Fibroblast of pulmonary artery (primary cell): Measurements from ENCODE around the gene DAO.

Source experiments
- DNase-seq: peaks from one replicate; pipeline ENCODE4 v3.0.0-alpha.2; 2010; ENCODE audit warnings: low read depth
- H3K4me3 ChIP-seq: replicated peaks from 2 replicates; pipeline ENCODE4 v1.5.1; 2011; ENCODE audit warnings: low read depth, mild to moderate bottlenecking, control low read depth, low read length, moderate library complexity
- TF ChIP-seq, protein P1 (sequence below): IDR thresholded peaks from 2 replicates; pipeline ENCODE4 v1.5.1; 2011; ENCODE audit warnings: mild to moderate bottlenecking, control low read depth, low read length, inconsistent platforms; ENCODE audit errors: missing control alignments

Gene DAO

DNA sequence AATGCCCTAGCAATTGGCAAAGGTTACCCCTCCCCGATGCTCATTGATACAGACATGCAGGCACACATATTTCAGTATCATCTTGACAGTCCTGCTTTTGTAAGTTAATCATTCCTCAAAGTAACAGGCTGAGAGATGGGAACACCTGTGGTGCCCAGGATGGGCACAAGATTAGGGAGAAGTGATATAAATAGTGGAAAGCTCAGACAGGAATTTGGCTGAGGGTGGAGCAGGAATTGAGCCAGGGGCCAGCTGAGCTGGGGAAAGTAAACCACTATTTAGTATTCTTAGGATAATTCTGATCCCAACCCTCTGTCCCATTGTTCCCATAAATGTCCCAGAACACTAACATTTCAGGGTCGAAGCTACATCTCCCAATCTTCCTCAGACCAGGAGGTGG, 38.3 kb downstream of the DAO start:
- H3K4me3 ChIP-seq: no peak overlapping the region
- TF ChIP-seq, protein P1, sequence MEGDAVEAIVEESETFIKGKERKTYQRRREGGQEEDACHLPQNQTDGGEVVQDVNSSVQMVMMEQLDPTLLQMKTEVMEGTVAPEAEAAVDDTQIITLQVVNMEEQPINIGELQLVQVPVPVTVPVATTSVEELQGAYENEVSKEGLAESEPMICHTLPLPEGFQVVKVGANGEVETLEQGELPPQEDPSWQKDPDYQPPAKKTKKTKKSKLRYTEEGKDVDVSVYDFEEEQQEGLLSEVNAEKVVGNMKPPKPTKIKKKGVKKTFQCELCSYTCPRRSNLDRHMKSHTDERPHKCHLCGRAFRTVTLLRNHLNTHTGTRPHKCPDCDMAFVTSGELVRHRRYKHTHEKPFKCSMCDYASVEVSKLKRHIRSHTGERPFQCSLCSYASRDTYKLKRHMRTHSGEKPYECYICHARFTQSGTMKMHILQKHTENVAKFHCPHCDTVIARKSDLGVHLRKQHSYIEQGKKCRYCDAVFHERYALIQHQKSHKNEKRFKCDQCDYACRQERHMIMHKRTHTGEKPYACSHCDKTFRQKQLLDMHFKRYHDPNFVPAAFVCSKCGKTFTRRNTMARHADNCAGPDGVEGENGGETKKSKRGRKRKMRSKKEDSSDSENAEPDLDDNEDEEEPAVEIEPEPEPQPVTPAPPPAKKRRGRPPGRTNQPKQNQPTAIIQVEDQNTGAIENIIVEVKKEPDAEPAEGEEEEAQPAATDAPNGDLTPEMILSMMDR: no peak
- DNase-seq: no peak

DNA sequence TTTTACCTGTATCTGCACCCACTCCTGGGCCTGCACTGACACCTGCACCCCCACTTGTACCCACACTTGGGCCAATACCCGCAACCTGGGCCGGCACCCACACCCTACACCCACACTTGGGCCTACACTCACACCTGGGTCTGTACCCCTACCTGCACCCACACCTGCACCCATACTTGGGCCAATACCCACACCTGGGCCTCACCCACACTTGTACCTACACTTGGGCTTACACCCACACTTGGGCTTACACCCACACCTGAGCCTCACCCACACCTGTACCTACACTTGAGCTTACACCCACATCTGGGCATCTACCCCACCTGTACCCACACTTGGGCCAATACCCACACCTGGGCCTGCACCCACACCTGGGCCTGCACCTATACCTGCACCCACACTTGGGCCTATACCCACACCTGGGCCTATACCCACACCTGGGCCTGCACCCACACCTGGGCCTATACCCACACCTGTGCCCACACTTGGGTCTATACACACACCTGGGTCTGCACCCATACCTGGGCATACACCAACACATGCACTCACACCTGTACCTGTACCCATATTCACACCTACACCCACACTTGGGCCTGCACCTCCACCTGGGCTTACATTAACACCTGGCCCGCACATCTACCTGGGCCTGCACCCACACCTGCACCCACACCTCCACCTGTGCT, 39.2 kb downstream of the DAO start:
- TF ChIP-seq, protein P1: no peak
- no peak for DNase-seq
- H3K4me3 ChIP-seq: no peak overlapping the region

DNA sequence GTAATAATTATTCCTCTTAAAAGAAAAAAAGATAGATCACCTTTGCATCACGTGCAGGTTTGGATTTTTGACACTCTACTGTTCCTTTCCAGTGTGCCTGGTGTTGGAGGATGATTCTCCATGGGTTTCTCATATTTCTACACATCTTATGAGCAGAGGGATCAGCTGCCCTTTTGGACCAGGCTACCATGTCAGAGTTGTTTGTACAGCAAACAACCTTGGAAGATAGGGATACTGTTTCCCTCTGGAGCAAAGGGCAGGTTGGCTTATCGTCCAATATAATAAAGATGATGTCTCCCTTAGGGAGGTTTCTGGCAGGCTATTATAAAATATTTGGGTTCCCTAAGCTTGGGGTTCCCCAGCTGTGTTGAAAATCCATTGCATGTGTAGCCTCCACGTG, 42.1 kb downstream of the DAO start:
- DNase-seq: no peak
- TF ChIP-seq, protein P1: no peak
- no peak overlapping the region for H3K4me3 ChIP-seq

DNA sequence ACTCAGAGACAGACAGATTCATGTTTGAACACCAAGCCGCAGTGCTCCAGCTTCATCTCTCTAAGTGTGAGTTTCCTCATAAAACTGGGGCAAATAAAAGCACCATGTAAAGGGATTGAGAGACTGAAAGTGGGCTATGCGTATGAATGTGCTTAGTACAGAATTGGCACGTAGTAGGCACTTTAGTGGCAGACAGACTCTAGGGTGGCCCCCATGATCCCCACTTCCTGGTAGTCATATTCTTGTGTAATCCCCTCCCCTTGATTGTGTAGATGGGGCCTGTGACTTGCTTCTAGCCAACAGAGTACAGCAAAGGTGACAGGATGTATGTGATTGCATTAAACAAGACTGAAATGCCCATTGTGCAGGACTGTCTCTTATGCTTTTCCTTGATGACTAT, 43.0 kb downstream of the DAO start:
- no peak for DNase-seq
- H3K4me3 ChIP-seq: no peak overlapping the region
- TF ChIP-seq, protein P1: no peak

DNA sequence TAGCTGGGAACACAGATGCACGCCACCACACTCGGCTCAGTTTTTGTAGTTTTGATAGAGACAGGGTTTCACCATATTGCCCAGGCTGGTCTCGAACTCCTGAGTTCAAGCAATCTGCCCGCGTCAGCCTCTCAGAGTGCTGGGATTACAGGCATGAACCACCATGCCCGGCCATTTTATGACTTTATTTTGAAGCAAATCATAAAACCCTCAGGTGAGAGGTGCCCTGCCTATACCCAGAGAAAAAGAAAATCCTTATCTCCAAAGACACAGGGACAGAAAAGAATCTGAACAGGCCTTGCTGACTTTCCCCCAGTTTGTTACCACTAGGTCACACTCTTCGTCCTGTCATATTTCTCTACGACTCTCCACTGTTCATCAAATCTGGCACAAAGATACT, 48.8 kb downstream of the DAO start:
- H3K4me3 ChIP-seq: no peak overlapping the region
- DNase-seq: no peak
- TF ChIP-seq, protein P1: no peak

DNA sequence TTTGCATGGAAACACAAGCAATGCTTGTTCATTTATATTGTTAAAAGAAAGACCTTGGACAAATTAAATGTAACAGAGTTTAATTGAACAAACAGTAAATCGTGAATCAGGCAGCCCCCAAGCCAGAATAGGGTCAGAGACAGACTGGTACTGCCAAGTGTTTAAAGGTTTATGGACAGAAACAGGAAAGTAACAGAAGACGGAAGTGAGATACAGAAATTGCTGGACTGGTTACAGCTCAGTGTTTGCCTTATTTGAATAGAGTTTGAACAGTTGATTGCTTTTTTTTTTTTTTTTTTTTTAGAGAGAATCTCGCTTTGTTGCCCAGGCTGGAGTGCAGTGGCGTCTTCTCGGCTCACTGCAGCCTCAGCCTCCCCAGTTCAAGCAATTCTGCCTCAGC, 50.3 kb downstream of the DAO start:
- no peak overlapping the region for H3K4me3 ChIP-seq
- DNase-seq: no peak
- TF ChIP-seq, protein P1: no peak

DNA sequence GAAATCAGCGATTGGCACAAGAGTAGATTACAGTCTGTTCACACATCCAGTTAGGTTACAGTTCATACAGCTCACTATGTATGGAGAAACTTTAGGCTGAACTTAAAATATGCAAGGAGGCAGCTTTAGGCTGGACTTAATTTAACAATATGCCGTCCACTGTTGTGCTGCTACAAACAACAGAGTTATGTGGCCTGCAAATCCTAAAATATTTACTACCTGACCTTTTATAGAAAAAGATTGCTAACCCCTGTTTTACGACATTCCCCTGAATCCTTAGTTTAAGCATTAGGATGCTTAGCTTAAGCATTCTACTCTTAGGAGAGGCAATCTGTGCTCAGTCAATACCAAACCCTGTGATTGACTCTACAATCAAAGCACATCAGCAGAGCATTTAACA, 50.9 kb downstream of the DAO start:
- TF ChIP-seq, protein P1: no peak
- H3K4me3 ChIP-seq: no peak overlapping the region
- no peak for DNase-seq
